Stimulated activated CD8-positive, alpha-beta memory T cell treated with anti-CD3 and anti-CD28 coated beads, Interleukin-7, amount 100 ng/mL, for 24 hours (primary cell): ENCODE measurements around the gene ZNF570.

ENCODE experiments used
- DNase-seq: peaks from one replicate; pipeline ENCODE4 v3.0.0-alpha.2; 2020; ENCODE audit warnings: low read depth

ZNF570 gene

DNA sequence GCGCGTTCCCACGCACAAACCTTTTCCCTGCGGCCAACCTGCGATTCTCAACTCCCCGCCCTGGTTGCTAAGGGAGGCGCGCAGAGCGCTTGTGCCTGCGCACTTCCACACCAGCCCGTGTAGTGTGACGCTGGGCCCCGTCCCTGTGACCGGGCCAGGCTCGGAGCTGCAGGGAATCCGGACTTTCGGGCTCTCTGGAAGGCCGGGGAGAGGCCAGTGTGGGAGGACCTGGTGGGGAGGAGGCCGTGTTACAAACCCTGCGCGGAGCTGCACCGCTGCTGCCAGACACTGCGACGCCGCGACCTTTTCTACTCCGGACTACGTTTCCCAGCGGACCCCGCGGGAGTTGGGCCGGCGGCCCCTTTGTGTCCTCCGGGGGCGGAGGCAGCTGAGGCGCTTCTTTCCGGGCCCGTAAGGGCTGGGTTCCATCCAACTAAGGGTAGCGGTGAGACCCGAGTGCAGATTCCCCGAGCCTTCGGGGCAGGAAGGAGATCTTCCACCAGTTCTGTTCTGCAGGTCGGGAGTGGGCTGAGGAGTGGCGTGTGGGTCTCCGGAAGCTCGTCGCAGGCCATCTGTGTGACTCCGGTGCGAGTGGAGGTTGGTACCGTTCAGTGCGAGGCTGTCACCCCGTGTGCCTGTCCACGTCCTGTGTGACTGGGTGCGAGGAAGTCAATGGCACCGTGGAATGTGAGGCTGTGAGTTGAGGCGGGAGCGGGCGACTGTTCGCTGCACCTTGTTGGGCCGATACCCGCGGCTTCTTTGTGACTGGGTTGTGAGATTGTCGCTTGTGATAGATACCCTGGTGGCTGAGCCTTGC lies at the start of gene ZNF570:
Gene ZNF570 (plus strand): TSS at position 396 of the 817 bp plus-strand sequence. CDS start 999 bp downstream, outside the sequence.
- DNase-seq: peak; percentile 72

DNA sequence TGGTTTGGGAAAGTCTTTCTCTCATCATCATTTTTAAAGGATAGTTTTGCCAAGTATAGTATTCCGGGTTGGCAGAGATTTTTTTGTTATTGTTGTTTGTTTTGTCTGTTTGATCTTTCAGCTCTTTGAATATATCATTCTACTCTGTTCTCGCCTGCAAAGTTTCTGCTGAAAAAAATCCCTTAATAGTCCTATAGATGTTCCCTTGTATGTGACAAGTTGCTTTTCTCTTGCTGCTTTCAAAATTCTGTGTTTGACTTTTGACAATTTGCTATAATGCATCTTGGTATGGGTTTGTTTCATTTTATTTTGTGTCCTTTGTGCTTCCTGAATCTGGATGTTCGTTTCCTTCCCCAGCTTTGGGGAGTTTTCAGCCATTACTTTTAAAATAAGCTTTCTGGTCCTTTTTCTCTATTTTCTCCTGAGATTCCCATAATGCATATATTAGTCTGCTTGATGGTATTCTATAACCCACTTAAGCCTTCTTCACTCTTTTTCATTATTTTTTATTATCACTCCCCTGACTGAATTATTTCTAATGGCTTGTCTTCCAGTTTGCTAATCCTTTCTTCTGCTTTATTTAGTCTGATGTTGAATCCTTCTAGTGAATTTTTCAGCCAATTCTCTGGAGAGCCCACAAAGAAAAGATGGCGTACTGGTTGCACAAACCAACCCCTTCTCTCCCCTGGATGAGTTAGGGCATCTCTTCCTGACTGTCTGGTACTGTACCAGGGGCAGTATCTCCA lies 16.5 kb upstream of the ZNF570 start:
- no peak for DNase-seq

GRCh38 chr19:37466277-37466797 lies 2.8 kb upstream of the ZNF570 start:
- no peak for DNase-seq

DNA sequence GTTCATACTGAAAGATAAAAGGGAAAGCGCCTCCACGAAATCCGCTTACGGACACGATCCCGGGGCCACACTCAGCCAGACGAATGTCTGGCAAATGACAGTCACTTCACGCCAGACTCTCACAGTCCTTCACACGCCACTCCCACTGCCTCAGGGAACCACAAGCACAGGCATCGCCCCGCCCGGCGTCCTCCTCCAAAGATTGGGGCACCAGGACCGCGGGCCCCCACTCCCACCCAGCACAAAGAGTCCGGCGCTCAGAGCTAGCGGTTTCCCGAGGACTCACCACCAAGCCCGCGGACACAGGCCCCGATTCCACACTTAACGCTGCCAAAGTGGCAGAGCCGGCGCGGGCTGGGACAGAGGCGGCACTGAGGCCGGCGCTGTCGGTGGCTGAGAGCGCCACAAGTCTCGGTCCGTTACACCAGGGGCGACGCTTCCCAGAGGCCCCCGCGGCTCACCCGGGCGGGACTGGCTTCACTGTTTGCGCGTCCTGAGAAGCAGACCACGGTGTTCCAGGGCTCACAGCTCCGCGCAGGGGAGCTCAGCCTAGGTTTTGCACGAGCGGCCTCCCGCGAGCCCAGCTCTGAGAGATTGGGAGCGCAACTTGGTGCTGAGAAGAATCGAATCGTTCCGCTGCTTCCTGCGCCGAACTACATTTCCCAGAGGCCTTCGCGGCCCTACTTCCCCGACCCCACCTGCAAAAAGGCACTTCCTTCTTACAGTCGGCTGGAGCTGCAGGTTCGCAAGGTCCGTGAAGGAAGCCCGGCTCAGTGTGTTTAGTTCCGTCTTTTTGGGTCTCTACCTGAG lies 2.2 kb upstream of the ZNF570 start, which contains the start of gene ZNF569:
Gene ZNF569 (minus strand): TSS at position 647 of the 810 bp plus-strand sequence. CDS start 22,523 bp downstream, outside the sequence.
- DNase-seq: peak; percentile 73

DNA sequence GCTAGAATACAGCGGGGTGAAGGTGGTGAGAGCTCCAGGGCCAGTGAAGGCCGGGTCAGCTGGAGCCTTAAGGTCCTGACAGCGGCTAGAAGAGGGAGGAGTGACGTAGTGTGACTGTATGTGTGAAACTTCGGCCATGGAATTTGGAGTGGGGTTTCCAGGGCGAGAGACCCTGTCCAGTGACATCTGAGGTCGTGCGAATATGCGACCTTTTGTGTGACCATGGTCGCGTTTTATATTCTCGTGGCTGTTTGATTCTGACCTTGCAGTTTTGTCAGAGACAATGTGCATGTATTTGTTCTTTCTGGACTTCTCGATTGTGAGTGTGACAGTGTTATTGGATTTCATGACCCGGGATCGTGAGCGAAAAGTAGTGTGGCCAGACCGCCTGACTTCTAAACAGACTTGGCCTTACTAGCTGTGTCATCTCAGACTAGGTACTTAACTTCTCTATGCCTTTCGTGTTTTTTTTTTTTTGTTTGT lies 1.5 kb upstream of the ZNF570 start:
- no peak for DNase-seq

DNA sequence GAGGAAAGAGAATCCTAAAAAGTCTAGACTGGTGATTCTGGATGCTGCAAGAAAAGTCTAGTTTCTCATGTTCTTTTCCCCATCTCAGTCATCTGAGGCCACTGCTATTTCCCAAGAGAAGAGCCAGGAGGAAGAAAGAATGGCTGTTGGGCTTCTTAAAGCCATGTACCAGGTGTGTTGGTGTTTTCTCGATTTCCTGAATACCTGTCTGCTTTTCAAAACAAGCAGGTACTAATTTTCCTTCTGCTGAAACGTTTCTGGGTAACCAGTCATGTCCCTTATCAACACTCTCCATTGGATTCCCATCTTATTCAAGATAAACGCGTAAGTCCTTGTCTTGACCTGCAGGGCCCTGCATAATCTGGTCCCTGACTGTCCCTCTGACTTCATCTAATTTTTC lies 1.1 kb downstream of the ZNF570 start:
- no peak for DNase-seq

DNA sequence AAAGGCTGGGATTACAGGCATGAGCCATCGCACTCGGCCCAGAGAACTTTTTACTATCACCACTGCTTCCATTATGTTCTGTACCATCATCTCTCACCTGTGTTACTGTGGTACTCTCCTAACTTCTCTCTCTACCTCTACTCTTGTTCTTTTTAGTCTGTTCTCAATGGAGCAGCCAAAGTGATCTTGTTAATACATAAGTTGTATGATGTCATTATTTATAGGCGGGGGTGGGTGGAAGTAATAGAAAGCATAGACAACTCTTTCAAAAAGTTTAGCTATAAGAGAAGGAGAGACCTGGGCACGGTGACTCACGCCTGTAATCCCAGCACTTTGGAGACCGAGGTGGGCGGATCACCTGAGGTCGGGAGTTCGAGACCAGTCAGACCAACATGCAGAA lies 3.0 kb downstream of the ZNF570 start:
- DNase-seq: no peak

DNA sequence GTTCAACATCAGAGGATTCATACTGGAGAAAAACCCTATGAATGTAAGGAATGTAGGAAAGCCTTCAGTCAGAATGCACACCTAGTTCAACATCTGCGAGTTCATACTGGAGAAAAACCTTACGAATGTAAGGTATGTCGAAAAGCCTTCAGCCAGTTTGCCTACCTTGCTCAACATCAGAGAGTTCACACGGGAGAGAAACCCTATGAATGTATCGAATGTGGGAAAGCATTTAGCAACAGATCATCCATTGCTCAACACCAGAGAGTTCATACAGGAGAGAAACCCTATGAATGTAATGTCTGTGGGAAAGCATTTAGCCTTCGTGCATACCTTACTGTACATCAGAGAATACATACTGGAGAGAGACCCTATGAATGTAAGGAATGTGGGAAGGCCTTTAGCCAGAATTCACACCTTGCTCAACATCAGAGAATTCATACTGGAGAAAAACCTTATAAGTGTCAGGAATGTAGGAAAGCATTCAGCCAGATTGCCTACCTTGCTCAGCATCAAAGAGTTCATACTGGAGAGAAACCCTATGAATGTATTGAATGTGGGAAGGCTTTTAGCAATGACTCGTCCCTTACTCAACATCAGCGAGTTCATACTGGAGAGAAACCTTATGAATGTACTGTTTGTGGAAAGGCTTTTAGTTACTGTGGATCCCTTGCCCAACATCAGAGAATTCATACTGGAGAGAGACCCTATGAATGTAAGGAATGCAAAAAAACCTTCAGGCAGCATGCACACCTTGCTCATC lies 15.4 kb downstream of the ZNF570 start:
- DNase-seq: no peak

- no peak for DNase-seq
These were observed 23.1 kb downstream of the ZNF570 start for GRCh38 chr19:37492213-37492612.

DNA sequence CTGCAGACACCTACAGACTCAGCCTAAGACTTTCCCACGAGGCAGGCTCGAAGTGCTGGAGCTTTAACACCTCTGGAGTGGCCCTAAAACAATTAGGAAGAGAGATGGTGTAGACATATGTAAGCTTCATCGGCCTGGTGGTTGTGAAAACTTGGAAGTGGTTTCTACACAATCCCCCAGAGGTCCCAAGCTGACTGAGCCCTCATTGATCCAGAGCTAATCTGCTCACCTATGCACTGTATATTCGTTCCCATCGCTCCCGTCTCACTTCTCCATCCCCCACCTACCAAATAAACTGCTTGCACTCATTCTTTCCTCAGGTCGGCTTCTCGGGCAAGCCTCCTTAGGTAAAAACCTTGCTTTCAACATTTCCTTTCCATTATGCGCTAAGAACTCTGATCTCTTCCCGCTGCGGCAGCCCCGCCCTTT lies 36.8 kb downstream of the ZNF570 start:
- DNase-seq: peak; percentile 1

DNA sequence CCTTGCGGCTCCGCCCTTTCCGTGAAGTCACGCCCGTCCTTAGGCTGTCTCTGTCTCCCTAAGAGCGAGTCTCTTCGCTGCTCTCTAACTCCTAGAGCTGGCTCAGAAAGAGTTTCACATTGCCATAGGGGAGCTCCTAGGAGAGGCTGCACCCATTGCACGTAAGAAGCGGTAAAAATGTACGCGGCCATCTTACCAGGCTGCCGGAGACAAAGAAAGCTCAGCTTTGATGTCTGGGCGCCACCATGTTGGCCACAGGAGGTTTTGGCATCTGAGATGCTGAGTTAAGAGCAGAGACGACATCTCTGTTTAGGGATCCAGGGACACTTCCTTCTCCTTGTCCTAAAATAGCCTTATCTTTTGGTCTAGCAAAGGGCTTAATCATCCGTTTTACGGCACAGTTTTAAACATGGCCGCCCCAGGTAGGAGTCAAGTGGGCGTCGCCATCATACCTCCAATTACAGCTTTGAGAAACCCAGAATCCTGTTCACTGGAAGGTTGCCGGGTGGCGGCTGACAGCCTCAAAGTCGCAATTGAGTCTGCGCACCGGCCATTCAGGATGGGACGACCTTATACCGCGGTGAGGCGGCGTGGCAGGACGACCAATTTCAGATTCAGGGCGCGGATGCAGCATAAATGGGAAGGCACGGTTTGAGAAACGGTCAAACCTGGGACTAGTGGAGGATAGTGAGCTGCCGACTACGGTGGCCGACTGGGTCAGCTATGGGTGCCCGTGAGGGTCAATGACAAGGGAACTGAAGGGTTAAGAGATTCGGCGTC lies 37.4 kb downstream of the ZNF570 start, which contains the start of gene ZNF793:
Gene ZNF793 (plus strand): TSS at position 553 of the 780 bp plus-strand sequence. CDS start 16,501 bp downstream, outside the sequence.
- peak; percentile 54 for DNase-seq

DNA sequence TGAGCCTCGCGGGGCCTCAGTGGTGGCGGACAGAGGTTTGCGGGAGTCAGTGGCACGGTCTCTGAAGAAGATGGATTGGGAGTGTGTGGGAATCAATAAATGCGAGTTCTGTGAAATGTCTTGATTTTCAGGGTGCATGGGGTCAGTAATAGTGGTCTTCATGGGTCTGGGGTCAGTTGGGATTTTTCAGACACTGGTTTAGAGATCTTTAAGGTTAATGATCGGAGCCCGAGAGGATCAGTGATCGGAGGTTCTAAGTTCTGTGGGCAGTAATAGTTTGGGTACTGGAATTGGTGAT lies 38.0 kb downstream of the ZNF570 start:
- no peak for DNase-seq

- DNase-seq: no peak
These were observed 42.0 kb downstream of the ZNF570 start for GRCh38 chr19:37511186-37511585.

- DNase-seq: no peak
These were observed 42.7 kb downstream of the ZNF570 start for GRCh38 chr19:37511821-37512220.

- DNase-seq: no peak
These were observed 44.2 kb downstream of the ZNF570 start for GRCh38 chr19:37513397-37513796.

GRCh38 chr19:37519890-37520289 lies 50.7 kb downstream of the ZNF570 start:
- DNase-seq: no peak

DNA sequence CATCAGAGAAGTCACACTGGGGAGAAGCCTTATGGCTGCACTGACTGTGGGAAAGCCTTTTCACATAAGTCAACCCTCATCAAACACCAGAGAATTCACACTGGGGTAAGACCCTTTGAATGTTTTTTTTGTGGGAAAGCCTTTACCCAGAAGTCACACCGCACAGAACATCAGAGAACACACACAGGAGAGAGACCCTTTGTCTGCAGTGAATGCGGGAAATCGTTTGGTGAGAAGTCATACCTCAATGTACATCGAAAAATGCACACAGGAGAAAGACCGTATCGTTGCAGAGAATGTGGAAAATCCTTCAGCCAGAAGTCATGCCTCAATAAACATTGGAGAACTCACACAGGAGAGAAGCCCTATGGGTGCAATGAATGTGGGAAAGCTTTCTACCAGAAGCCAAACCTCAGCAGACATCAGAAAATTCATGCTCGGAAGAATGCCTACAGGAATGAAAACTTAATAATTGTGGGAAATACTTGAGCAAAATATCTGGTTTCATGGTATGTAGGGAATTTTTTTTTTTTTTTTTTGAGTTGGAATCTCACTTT lies 68.3 kb downstream of the ZNF570 start:
- DNase-seq: no peak
